ENCODE measurements around the gene NAB1. TPM values are rescaled to one million over a fixed set of nuclear protein-coding genes. Genes with fewer than 3 reads are reported as not detected.

The NAB1 gene
- polyA plus RNA-seq, 1 of the 3 experiments (the other 2 are of a cell fraction): 9.7 TPM

- H3K4me3 ChIP-seq (ENCODE audit: low read depth in 2 of 2, low read length in 1 of 2): no peak overlapping the region
- H4K20me1 ChIP-seq (ENCODE audit: insufficient read depth): no peaks in the 10 kb centered on the region
- no peaks in the 10 kb centered on the region for H3K79me2 ChIP-seq (ENCODE audit: insufficient read depth)
- H3K9ac ChIP-seq: no peak overlapping the region
- CTCF ChIA-PET: no interaction called here
- no peaks in the 10 kb centered on the region for H3K27me3 ChIP-seq (ENCODE audit: insufficient read depth)
- H2AFZ ChIP-seq (ENCODE audit: low read depth): no peak overlapping the region
- H3K36me3 ChIP-seq (replicated peaks in 1 of 2; ENCODE audit: control insufficient read depth in 1 of 2, insufficient read depth in 2 of 2, low read length in 1 of 2): peaks cover 49 to 63% of the 10 kb centered on the region in 2 experiments
- H3F3A ChIP-seq (replicated peaks; ENCODE audit: insufficient read depth): no peaks in the 10 kb centered on the region
- no peak for DNase-seq
- WGBS (ENCODE audit: low lambda C conversion rate): 93% methylated on average over 3 of the region's 3 CpGs
- H3K4me2 ChIP-seq: no peak overlapping the region
- POLR2A ChIA-PET: no interaction called here
- TF ChIP-seq TEAD4 (IDR thresholded peaks at IDR 0.05; ENCODE audit: borderline replicate concordance, insufficient read depth): no peak
- TF ChIP-seq REST (IDR thresholded peaks at IDR 0.05; ENCODE audit: low read depth, low read length): no peak
- no peak for TF ChIP-seq FOXM1 (IDR thresholded peaks at IDR 0.05; ENCODE audit: low read depth)
- no peak for TF ChIP-seq POLR2AphosphoS5 (IDR thresholded peaks at IDR 0.05; ENCODE audit: low read depth, low read length)
- TF ChIP-seq NFIC (IDR thresholded peaks at IDR 0.05; ENCODE audit: borderline replicate concordance): no peak
- no peak for TF ChIP-seq ELF1 (IDR thresholded peaks at IDR 0.05)
- no peak for TF ChIP-seq USF2 (IDR thresholded peaks at IDR 0.05; ENCODE audit: borderline replicate concordance, low read depth, low read length)
- TF ChIP-seq RCOR1 (IDR thresholded peaks at IDR 0.05; ENCODE audit: low read length): no peak
- no peak for TF ChIP-seq SIN3A (IDR thresholded peaks at IDR 0.05; ENCODE audit: borderline replicate concordance, low read depth, low read length)
- TF ChIP-seq JUND (IDR thresholded peaks at IDR 0.05): no peak
- TF ChIP-seq YY1 (IDR thresholded peaks at IDR 0.05; ENCODE audit: low read depth): no peak
- no peak for TF ChIP-seq ZBTB33 (IDR thresholded peaks at IDR 0.05; ENCODE audit: borderline replicate concordance, low read depth)
- TF ChIP-seq NRF1 (IDR thresholded peaks at IDR 0.05; ENCODE audit: low read depth, low read length): no peak
- TF ChIP-seq FOSL2 (IDR thresholded peaks at IDR 0.05; ENCODE audit: borderline replicate concordance, low read depth): no peak
- no peak for TF ChIP-seq TAF1 (IDR thresholded peaks at IDR 0.05; ENCODE audit: borderline replicate concordance, low read depth, low read length)
- no peak for TF ChIP-seq SMC3 (IDR thresholded peaks at IDR 0.05; ENCODE audit: low read depth, low read length)
- no peak for TF ChIP-seq PBX3 (IDR thresholded peaks at IDR 0.05)
- no peak for TF ChIP-seq GATA2 (CRISPR knock-in tag; IDR thresholded peaks at IDR 0.05)
- no peak for TF ChIP-seq FOXJ3 (CRISPR knock-in tag; IDR thresholded peaks at IDR 0.05)
- TF ChIP-seq TCF12 (IDR thresholded peaks at IDR 0.05): no peak
- H3K27ac ChIP-seq (ENCODE audit: low read depth in 2 of 2, low read length in 1 of 2): no peak overlapping the region
- peaks cover 0 to under 1% of the 10 kb centered on the region in 2 experiments; a peak in 1 of 4 replicates for H3K4me1 ChIP-seq (ENCODE audit: control insufficient read depth in 1 of 2, insufficient read depth in 2 of 2, low read depth in 1 of 2, low read length in 1 of 2)
- H3K9me3 ChIP-seq: no peaks in the 10 kb centered on the region
- H3K9me2 ChIP-seq: no peaks in the 10 kb centered on the region
These were observed 36.5 kb downstream of the NAB1 start for GRCh38 chr2:190685333-190685732.

All from SK-N-SH (cell line).